ENCODE data around the gene TMPRSS6. TPM values are rescaled to one million over a fixed set of nuclear protein-coding genes. Genes with fewer than 3 reads are reported as not detected.

TMPRSS6 gene
- total RNA-seq, 2 donors from 2014 or later = not detected

DNA sequence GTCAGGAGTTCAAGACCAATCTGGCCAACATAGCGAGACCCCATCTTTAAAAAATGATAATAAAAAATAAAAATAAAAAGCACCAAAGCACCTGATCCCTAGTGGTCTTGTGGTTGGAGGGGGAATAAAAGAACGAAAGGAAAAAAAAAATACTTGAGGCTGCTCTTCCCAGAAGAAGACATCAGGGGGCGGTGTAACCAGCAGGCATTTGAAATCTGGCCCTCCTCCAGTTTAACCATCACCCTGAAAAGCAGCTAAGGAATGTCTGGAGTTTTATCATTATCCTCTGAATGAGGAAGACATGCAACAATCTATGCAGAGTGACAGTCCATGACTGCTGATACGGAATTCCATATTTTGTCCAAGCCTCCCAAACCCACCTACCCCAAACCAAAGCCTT is 63.6 kb downstream of the TMPRSS6 start:
- TF ChIP-seq, protein P1, sequence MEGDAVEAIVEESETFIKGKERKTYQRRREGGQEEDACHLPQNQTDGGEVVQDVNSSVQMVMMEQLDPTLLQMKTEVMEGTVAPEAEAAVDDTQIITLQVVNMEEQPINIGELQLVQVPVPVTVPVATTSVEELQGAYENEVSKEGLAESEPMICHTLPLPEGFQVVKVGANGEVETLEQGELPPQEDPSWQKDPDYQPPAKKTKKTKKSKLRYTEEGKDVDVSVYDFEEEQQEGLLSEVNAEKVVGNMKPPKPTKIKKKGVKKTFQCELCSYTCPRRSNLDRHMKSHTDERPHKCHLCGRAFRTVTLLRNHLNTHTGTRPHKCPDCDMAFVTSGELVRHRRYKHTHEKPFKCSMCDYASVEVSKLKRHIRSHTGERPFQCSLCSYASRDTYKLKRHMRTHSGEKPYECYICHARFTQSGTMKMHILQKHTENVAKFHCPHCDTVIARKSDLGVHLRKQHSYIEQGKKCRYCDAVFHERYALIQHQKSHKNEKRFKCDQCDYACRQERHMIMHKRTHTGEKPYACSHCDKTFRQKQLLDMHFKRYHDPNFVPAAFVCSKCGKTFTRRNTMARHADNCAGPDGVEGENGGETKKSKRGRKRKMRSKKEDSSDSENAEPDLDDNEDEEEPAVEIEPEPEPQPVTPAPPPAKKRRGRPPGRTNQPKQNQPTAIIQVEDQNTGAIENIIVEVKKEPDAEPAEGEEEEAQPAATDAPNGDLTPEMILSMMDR (IDR thresholded peaks at IDR 0.05) = peak; percentile 24
- H3K36me3 ChIP-seq = no peaks in the 10 kb centered on the region

DNA sequence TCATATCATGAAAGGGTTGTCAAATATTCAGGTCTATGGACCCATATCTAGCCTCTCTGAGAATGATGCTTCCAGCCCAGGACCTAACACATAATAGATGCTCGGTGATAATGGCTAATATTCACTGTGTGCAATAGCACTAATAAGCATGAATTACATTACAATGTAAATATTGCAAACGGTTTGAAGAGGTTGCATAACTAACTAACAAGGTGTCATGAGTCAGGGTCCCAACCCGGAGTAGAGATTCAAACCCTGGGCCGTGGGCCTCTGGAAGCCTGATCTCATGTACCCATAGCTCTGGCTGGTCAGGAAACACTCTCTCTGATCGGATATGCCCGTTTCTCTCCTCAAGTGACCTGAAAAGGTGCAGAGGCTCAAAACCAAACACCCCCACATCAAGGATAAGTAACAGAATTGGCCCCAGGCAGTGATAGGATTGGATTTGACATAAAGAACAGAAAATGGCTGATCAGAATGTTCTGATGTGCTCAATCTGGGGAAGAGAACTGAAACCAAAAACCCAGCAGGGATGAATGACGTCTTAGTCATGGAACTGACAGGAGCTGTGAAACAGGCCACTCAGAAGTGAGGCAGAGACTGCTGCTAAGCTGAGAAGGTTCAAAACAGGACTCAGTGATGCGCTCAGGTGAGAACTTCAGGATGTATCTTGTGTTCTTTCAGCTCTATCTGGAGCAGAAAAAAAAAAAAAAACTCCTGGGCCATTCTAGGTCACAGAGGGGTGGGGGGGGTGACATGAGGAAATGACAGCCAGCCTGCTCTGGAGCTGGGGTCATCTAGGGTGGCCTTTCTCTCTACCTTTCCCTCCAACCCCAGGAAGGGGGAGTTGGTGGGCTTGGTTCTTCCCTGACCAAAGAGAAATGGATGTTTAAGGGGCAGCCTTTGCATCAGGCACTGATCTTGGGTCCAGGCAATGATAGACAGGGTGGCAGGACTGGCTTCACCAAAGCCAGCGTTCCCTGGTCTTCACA is 64.6 kb downstream of the TMPRSS6 start:
- TF ChIP-seq, protein P1 (IDR thresholded peaks at IDR 0.05) = no peak
- H3K27me3 ChIP-seq (replicated peaks; ENCODE audit: insufficient read depth) = no peaks in the 10 kb centered on the region
- no peaks in the 10 kb centered on the region for H3K36me3 ChIP-seq
- DNase-seq (ENCODE audit: low spot score) (no peak), ATAC-seq (ENCODE audit: insufficient number of reproducible peaks, low FRiP score, low read depth) (no peak)
- no peak overlapping the region for H3K4me3 ChIP-seq
- H3K4me1 ChIP-seq (ENCODE audit: control insufficient read depth in 1 of 2, low read depth in 2 of 2) = no peaks in the 10 kb centered on the region
- no peak overlapping the region for H3K27ac ChIP-seq
- H3K9me3 ChIP-seq = no peaks in the 10 kb centered on the region

More for the DNA sequence above, 63.6 kb downstream of the TMPRSS6 start:
- Histone ChIP-seq H3K9me3 (no peaks in the 10 kb centered on the region), H3K4me1 (ENCODE audit: control insufficient read depth in 1 of 2, low read depth in 2 of 2) (peaks cover 0 to 2% of the 10 kb centered on the region in 2 donors), H3K27me3 (replicated peaks; ENCODE audit: insufficient read depth) (no peaks in the 10 kb centered on the region), H3K4me3 (no peak overlapping the region), H3K27ac (no peak overlapping the region)
- no peak for ATAC-seq (ENCODE audit: insufficient number of reproducible peaks, low FRiP score, low read depth)
- no peak for DNase-seq (ENCODE audit: low spot score)

DNA sequence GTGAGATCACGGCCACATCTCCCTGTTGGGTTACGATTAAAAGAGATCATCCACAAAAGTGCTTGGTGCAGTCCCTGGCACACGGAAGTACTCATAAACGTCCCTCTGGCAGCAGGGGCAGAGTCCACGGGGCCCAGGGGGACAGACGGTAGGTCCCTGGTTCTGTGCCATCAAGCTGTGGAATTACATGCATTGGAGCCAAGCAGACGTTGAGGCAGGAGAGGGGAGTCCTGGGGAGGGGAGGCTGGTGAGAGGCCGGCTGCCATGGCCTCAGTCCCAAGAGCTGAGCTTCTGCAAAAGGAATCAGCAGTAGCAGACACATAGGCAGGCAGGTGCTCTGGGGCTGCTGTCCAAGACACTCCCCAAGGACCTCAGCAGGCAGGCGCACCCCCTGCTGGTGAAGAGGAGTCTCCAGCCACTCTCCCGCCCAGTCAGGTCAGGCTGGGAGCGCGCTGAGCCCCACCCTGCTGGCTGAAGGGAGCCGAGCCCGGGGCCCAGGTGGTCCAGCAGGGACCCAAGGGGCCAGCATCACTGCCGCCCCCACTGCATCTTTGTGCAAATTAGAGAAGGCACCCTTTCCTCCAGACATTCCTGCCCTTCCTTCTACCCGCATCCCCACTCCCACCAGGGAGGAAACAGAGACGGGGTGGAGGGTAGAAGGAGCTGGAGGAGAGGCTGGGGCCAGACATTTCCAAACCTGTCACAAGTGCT is 65.5 kb downstream of the TMPRSS6 start:
- H3K4me1 ChIP-seq (ENCODE audit: control insufficient read depth in 1 of 2, low read depth in 2 of 2) = no peaks in the 10 kb centered on the region
- H3K9me3 ChIP-seq = no peaks in the 10 kb centered on the region
- H3K36me3 ChIP-seq = no peaks in the 10 kb centered on the region
- no peak overlapping the region for H3K27ac ChIP-seq
- H3K27me3 ChIP-seq (replicated peaks; ENCODE audit: insufficient read depth) = no peaks in the 10 kb centered on the region
- DNase-seq (ENCODE audit: low spot score) = no peak
- ATAC-seq (ENCODE audit: insufficient number of reproducible peaks, low FRiP score, low read depth) = no peak
- TF ChIP-seq, protein P1 (IDR thresholded peaks at IDR 0.05) = no peak
- H3K4me3 ChIP-seq = no peak overlapping the region

DNA sequence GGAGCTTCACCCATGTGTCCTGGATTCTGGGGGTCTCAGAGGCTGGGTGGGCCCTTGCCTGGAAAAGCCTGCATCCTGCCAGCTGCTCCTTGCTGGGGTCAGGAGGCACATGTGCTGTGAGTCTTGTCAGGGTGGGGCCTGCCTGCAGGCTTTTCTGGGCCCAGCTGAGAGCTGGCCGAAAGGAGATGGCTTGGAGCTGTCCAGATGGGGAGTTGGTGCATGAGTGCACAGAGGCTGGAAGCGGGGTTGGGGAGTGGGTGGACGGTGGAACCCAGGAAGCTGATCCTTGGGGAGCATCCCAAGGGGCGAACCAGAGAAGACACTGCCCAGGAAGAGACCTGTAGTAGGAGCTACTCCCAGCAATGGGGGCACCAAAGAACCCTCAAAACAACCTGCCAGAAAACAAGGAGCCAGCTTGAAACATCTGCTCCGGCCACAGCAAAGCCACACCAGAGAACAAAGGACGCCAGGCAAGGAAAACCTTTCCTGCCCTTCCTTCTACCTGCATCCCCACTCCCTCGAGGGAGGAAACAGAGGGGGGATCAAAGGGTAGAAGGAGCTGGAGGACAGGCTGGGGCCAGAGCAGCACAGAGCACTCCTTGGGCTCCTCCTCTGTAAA is 66.2 kb downstream of the TMPRSS6 start:
- H3K4me3 ChIP-seq = no peak overlapping the region
- TF ChIP-seq, protein P1 (IDR thresholded peaks at IDR 0.05) = no peak
- no peaks in the 10 kb centered on the region for H3K27me3 ChIP-seq (replicated peaks; ENCODE audit: insufficient read depth)
- ATAC-seq (ENCODE audit: insufficient number of reproducible peaks, low FRiP score, low read depth) (no peak), DNase-seq (ENCODE audit: low spot score) (no peak)
- no peaks in the 10 kb centered on the region for H3K36me3 ChIP-seq
- no peak overlapping the region for H3K27ac ChIP-seq
- no peaks in the 10 kb centered on the region for H3K4me1 ChIP-seq (ENCODE audit: control insufficient read depth in 1 of 2, low read depth in 2 of 2)
- H3K9me3 ChIP-seq = no peaks in the 10 kb centered on the region

DNA sequence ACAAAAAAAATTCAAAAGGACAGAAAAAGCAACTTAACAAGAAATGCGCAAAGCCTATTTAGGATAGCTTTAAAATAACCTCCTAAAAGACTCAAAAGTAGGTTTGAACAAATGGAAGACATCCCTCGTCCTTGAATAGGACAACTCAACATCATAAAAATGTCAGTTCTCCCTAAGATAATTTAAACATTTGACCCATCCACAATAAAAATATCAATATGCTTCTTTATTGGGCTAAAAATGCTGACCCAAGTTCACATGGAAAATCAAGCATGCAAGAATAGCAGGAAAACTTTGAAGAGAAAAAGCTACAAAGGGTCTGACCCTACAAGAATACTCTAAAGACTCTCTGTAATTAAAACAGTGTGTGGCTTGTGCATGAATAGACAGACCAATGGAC is 70.0 kb downstream of the TMPRSS6 start:
- TF ChIP-seq, protein P1 (IDR thresholded peaks at IDR 0.05) = no peak
- no peak for ATAC-seq (ENCODE audit: insufficient number of reproducible peaks, low FRiP score, low read depth)

More for the DNA sequence above, 70.0 kb downstream of the TMPRSS6 start:
- no peak overlapping the region for H3K27ac ChIP-seq
- no peaks in the 10 kb centered on the region for H3K4me1 ChIP-seq (ENCODE audit: control insufficient read depth in 1 of 2, low read depth in 2 of 2)
- H3K9me3 ChIP-seq = no peaks in the 10 kb centered on the region
- no peaks in the 10 kb centered on the region for H3K36me3 ChIP-seq
- no peak for DNase-seq (ENCODE audit: low spot score)
- H3K4me3 ChIP-seq = no peak overlapping the region
- no peaks in the 10 kb centered on the region for H3K27me3 ChIP-seq (replicated peaks; ENCODE audit: insufficient read depth)
